SKM-1 (cell line): ENCODE results near the gene STAC2.
"Not testable (repeated sequence)": the region's sequence is repeated elsewhere in the genome, so short reads cannot be mapped to it uniquely, and the experiment has no call there.

Experiments
- DNase-seq: peaks from one replicate; lab custom pipeline; 2025; ENCODE audit not compliant: unreplicated experiment; lab: John Stamatoyannopoulos, UW

STAC2 gene

GRCh38 chr17:39187152-39187830 is 38.5 kb downstream of the STAC2 start:
- DNase-seq: no peak

GRCh38 chr17:39186481-39187002 is 39.2 kb downstream of the STAC2 start:
- no peak for DNase-seq

GRCh38 chr17:39183720-39184119 is 42.0 kb downstream of the STAC2 start:
- DNase-seq: no peak

GRCh38 chr17:39183045-39183444 is 42.7 kb downstream of the STAC2 start:
- DNase-seq: no peak

GRCh38 chr17:39181303-39181702 is 44.4 kb downstream of the STAC2 start:
- DNase-seq: no peak

- DNase-seq: no peak
These were observed 47.2 kb downstream of the STAC2 start for GRCh38 chr17:39178536-39178935.

GRCh38 chr17:39177256-39177655 is 48.5 kb downstream of the STAC2 start:
- DNase-seq: no peak

- no peak for DNase-seq
These were observed 50.1 kb downstream of the STAC2 start for GRCh38 chr17:39175695-39176093.

GRCh38 chr17:39174920-39175694 is 50.6 kb downstream of the STAC2 start:
- peak; percentile 74 for DNase-seq

GRCh38 chr17:39173526-39174274 is 52.0 kb downstream of the STAC2 start:
- no peak for DNase-seq

- DNase-seq: no peak
These were observed 52.7 kb downstream of the STAC2 start for GRCh38 chr17:39173080-39173479.

- no peak for DNase-seq
These were observed 53.8 kb downstream of the STAC2 start for GRCh38 chr17:39171933-39172332.

GRCh38 chr17:39170558-39170957 is 55.2 kb downstream of the STAC2 start:
- no peak for DNase-seq

GRCh38 chr17:39170109-39170508 is 55.6 kb downstream of the STAC2 start:
- DNase-seq: no peak

- no peak for DNase-seq
These were observed 56.2 kb downstream of the STAC2 start for GRCh38 chr17:39169518-39169917.

- no peak for DNase-seq
These were observed 56.6 kb downstream of the STAC2 start for GRCh38 chr17:39169101-39169500.

- DNase-seq: not testable (repeated sequence)
These were observed 57.2 kb downstream of the STAC2 start for GRCh38 chr17:39168503-39168902.

GRCh38 chr17:39167476-39167875 is 58.3 kb downstream of the STAC2 start:
- DNase-seq: peak; percentile 72

- DNase-seq: no peak
These were observed 59.1 kb downstream of the STAC2 start for GRCh38 chr17:39166437-39167335.

GRCh38 chr17:39165841-39166349 is 59.9 kb downstream of the STAC2 start, which contains the start of gene ARL5C:
Gene ARL5C, minus strand, starts transcription at chr17:39166161. Its CDS starts 401 bp downstream, at chr17:39165760.
- DNase-seq: no peak
